HFFc6 (cell line): ENCODE results near the gene DPYD. TPM values are rescaled to one million over a fixed set of nuclear protein-coding genes. Genes with fewer than 3 reads are reported as not detected.

ENCODE experiments used
- DNase-seq: peaks from one replicate; pipeline ENCODE4 v3.0.0-alpha.2; 2018
- H3K27ac Mint-ChIP-seq: 2 replicates; pipeline ENCODE4 v1.8.0; 2020; ENCODE audit warnings: mild to moderate bottlenecking, mixed read lengths
- H3K27me3 Mint-ChIP-seq: 2 replicates; pipeline ENCODE4 v1.8.0; 2021; ENCODE audit warnings: mild to moderate bottlenecking, moderate library complexity, mixed read lengths; ENCODE audit not compliant: insufficient read depth
- H3K36me3 Mint-ChIP-seq: 2 replicates; pipeline ENCODE4 v1.8.0; 2021; ENCODE audit warnings: low read depth, mixed read lengths
- H3K4me1 Mint-ChIP-seq: 2 replicates; pipeline ENCODE4 v1.8.0; 2020; ENCODE audit warnings: low read depth, mixed read lengths
- H3K4me3 Mint-ChIP-seq: 2 replicates; pipeline ENCODE4 v1.8.0; 2020; ENCODE audit warnings: mild to moderate bottlenecking, moderate library complexity, mixed read lengths
- H3K9me3 Mint-ChIP-seq: 2 replicates; pipeline ENCODE4 v1.8.0; 2020; ENCODE audit warnings: mild to moderate bottlenecking, mixed read lengths
- total RNA-seq, 6 experiments: library from RNA; stranded (reverse); fragmentation: NEBNext Ultra II Directional; extraction: Animal tissue kit (Norgen Biotek cat#: 25700); gene quantifications; 2 replicates in 1 of 6; 3 replicates in 5 of 6; pipeline ENCODE4 v1.2.3, GENCODE V29; 2021
- TF ChIP-seq, protein P1 (sequence below): fragments of 200-600 bp; sonication (generic); IDR thresholded peaks from 2 replicates; pipeline ENCODE4 v1.5.0; 2021; ENCODE audit warnings: antibody characterized with exemption, mild to moderate bottlenecking

The DPYD gene
- total RNA-seq, 6 experiments from 2014 or later, result 37.0 to 77.8 (median 67.9) TPM

DNA sequence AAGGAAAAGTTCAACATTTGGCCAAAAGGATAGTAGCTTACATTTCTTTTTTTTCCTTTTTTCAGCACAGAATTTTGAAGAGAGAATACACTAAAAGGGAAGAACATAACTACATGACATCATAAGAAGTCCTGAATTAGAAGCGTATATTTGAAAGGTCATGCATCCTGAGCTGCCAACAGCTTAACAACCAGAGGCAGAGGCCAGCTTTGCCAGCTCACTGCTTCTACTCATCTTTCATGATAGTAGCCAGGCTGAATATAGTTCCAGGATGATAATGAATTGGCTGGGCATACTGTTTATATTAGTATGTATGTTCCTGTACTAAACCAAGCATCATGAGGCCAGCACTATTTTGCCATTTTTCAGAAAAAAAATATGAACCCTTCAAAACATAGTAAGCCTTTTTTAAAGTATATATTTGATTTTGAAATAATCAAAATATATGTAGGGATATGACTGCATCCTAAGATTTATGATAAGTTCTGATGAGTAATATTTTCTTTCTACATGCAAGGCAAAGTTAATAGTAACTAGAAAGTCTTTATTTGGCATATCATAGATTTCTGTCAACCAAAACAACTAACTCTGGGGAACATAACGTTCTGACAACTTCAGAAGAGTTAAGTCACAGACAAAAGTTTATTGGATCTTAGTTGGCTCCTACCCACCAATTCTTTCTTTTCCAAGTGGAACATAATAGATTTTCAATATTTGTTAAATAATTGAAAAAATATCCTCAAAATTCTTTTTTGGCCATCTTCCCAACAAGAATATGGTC is 123.2 kb downstream of the DPYD start:
- Mint-ChIP-seq H3K9me3 (no peaks in the 10 kb centered on the region), H3K4me3 (no peak overlapping the region), H3K27me3 (no peaks in the 10 kb centered on the region), H3K27ac (peak overlapping the region; percentile 70), H3K36me3 (0 out of 2 replicates have a peak, but pooled peaks cover under 1% of the 10 kb centered on the region), H3K4me1 (peaks cover 19% of the 10 kb centered on the region)
- DNase-seq, result no peak
- TF ChIP-seq, protein P1, sequence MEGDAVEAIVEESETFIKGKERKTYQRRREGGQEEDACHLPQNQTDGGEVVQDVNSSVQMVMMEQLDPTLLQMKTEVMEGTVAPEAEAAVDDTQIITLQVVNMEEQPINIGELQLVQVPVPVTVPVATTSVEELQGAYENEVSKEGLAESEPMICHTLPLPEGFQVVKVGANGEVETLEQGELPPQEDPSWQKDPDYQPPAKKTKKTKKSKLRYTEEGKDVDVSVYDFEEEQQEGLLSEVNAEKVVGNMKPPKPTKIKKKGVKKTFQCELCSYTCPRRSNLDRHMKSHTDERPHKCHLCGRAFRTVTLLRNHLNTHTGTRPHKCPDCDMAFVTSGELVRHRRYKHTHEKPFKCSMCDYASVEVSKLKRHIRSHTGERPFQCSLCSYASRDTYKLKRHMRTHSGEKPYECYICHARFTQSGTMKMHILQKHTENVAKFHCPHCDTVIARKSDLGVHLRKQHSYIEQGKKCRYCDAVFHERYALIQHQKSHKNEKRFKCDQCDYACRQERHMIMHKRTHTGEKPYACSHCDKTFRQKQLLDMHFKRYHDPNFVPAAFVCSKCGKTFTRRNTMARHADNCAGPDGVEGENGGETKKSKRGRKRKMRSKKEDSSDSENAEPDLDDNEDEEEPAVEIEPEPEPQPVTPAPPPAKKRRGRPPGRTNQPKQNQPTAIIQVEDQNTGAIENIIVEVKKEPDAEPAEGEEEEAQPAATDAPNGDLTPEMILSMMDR, result no peak

DNA sequence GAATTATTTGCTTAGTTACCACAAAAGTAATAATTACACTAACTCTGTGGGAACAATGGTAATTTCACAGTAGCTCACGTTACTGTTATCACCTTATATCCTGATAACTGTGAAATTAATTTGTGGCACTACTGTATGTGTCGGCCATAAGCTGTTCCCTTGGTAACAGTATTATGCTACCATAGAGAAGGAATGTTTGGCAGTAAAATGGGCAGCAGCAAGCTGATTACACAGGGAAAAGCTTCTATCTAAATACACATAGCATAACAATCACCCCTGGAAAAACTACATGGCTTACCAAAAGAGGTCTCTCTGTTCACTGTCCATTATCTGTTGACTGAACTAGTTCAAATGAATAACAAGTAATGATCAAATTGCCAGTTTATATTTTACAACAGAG is 124.1 kb downstream of the DPYD start:
- H3K27ac Mint-ChIP-seq, result peak overlapping the region; percentile 70
- no peaks in the 10 kb centered on the region for H3K9me3 Mint-ChIP-seq
- H3K27me3 Mint-ChIP-seq, result no peaks in the 10 kb centered on the region
- TF ChIP-seq, protein P1, result no peak
- no peak for DNase-seq
- H3K36me3 Mint-ChIP-seq, result 0 out of 2 replicates have a peak, but pooled peaks cover 3% of the 10 kb centered on the region
- H3K4me1 Mint-ChIP-seq, result peaks cover 19% of the 10 kb centered on the region
- H3K4me3 Mint-ChIP-seq, result no peak overlapping the region

DNA sequence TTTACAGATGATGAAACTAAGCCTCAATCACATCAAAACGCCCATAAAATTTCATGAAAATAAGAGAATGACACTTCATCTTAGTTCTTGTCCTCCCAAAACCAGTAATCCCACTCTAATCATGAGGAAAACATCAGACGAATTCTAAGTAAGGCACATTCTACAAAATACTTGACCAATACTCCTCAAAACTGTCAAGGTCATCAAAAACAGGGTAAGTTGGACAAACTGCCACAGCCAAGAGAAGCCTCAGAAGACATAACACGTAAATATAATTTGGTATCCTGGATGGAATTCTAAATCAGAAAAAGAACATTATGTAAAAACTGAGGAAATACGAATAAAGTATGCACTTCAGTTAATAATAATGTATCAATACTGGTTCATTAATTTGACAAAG is 128.2 kb downstream of the DPYD start:
- Mint-ChIP-seq H3K4me3 (no peak overlapping the region), H3K4me1 (peaks cover 22% of the 10 kb centered on the region), H3K27ac (no peak overlapping the region), H3K36me3 (0 out of 2 replicates have a peak, but pooled peaks cover 3% of the 10 kb centered on the region), H3K27me3 (no peaks in the 10 kb centered on the region), H3K9me3 (no peaks in the 10 kb centered on the region)
- TF ChIP-seq, protein P1, result no peak
- no peak for DNase-seq

DNA sequence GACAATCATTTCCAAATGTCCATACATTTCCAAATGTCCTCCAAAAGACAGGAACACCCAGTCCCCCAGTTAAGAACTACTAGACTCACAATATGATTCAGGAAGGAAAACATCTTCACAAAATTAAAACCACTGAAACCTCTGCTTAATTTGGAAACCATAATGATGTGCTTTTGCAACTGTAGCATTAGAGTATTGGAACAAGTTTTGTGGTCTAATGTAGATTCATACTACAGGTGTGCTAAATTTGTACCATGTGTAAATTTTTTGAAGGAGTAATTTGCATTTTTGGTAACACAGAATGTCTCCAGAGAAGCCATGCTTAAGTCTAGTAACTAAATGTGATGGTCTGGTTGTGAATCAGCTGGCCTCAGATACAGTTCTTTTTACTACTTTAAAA is 129.6 kb downstream of the DPYD start:
- H3K36me3 Mint-ChIP-seq, result 0 out of 2 replicates have a peak, but pooled peaks cover 3% of the 10 kb centered on the region
- DNase-seq, result no peak
- no peaks in the 10 kb centered on the region for H3K9me3 Mint-ChIP-seq
- H3K27ac Mint-ChIP-seq, result peak overlapping the region; percentile 34; the same call in 1 of the 2 replicates
- peaks cover 8% of the 10 kb centered on the region for H3K4me1 Mint-ChIP-seq
- no peak overlapping the region for H3K4me3 Mint-ChIP-seq
- TF ChIP-seq, protein P1, result no peak
- H3K27me3 Mint-ChIP-seq, result no peaks in the 10 kb centered on the region

DNA sequence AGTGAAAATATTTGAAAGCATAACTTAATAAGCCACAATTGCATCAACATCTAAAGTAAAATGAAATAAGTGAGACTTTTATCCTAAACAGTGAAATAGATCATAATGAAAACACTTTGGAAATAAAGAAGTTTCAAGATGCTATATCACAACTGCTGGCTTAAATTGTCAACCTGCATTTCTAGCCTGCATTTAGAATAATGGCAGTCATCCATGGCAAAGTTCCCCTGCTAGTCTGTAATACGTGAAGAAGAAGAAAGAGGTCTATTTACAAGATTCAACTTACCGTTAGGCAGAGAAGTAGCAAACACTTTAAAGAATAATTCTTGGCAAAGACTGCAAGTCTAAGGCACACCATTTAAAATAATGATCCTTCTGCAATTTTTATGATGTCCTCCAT is 133.6 kb downstream of the DPYD start:
- H3K4me3 Mint-ChIP-seq, result no peak overlapping the region
- TF ChIP-seq, protein P1, result no peak
- DNase-seq, result no peak
- H3K36me3 Mint-ChIP-seq, result no peaks in the 10 kb centered on the region
- peaks cover 9% of the 10 kb centered on the region for H3K4me1 Mint-ChIP-seq
- no peak overlapping the region for H3K27ac Mint-ChIP-seq
- H3K27me3 Mint-ChIP-seq, result 0 out of 2 replicates have a peak, but pooled peaks cover 2% of the 10 kb centered on the region
- no peaks in the 10 kb centered on the region for H3K9me3 Mint-ChIP-seq
